Spleen (tissue), 7 donors: Measurements from ENCODE around the gene AP1M1.

ENCODE experiments used
- POLR2A ChIP-seq, 3 donors: fragments of 450-650 bp; IDR thresholded peaks; one replicate each; pipeline ENCODE4 v1.5.1; 2017; ENCODE audit warnings: antibody characterized with exemption in 3 of 3, mild to moderate bottlenecking in 1 of 3
- POLR2AphosphoS5 ChIP-seq, 3 donors: sonication (generic); formaldehyde crosslinking; IDR thresholded peaks; one replicate each; pipeline ENCODE4 v1.5.1; 2017; ENCODE audit warnings: antibody characterized with exemption in 3 of 3
- TF ChIP-seq, protein P1 (sequence below), 11 experiments: fragments of 200-600 bp in 7 of 11; fragments of 450-650 bp in 4 of 11; sonication (generic) in 4 of 11; IDR thresholded peaks in 8 of 11; conservative IDR thresholded peaks in 3 of 11; 1 replicate in 7 of 11; 2 replicates in 4 of 11; pipeline versions ENCODE4 v1.4.0 to v1.8.0; 2016 to 2021; ENCODE audit warnings: antibody characterized with exemption in 11 of 11, inconsistent platforms in 4 of 11, mild to moderate bottlenecking in 1 of 11
- donor health status: DM: no; HTN: no; CAD: no; lungs with moderate emphysema.
- donor health status: DM: no; HTN: no; CAD: no.
- donor health status: DM: no; HTN: no; CAD: no.

GRCh38 chr19:16254851-16255408, 57.2 kb downstream of the AP1M1 start:
- TF ChIP-seq, protein P1, sequence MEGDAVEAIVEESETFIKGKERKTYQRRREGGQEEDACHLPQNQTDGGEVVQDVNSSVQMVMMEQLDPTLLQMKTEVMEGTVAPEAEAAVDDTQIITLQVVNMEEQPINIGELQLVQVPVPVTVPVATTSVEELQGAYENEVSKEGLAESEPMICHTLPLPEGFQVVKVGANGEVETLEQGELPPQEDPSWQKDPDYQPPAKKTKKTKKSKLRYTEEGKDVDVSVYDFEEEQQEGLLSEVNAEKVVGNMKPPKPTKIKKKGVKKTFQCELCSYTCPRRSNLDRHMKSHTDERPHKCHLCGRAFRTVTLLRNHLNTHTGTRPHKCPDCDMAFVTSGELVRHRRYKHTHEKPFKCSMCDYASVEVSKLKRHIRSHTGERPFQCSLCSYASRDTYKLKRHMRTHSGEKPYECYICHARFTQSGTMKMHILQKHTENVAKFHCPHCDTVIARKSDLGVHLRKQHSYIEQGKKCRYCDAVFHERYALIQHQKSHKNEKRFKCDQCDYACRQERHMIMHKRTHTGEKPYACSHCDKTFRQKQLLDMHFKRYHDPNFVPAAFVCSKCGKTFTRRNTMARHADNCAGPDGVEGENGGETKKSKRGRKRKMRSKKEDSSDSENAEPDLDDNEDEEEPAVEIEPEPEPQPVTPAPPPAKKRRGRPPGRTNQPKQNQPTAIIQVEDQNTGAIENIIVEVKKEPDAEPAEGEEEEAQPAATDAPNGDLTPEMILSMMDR (IDR thresholded peaks at IDR 0.05 in 8 of 11, conservative IDR thresholded peaks at IDR 0.05 in 3 of 11) = no peak
- TF ChIP-seq POLR2A (IDR thresholded peaks at IDR 0.05) = no peak
- TF ChIP-seq POLR2AphosphoS5 (IDR thresholded peaks at IDR 0.05) = no peak
